ENCODE measurements around the gene CCDC157.

GRCh38 chr22:30421695-30422480, 65.1 kb downstream of the CCDC157 start:
- TF ChIP-seq ARID4B (CRISPR knock-in tag; IDR thresholded peaks at IDR 0.05) (no peak), CTCF (IDR thresholded peaks at IDR 0.05 in 2 of 3, conservative IDR thresholded peaks at IDR 0.05 in 1 of 3; ENCODE audit: insufficient read depth in 2 of 3, low read depth in 1 of 3, low read length in 3 of 3) (no peak; a peak in 1 of 6 replicates), SMC3 (conservative IDR thresholded peaks at IDR 0.05; ENCODE audit: insufficient read depth, low read depth, low read length) (no peak), SIX5 (IDR thresholded peaks at IDR 0.05; ENCODE audit: borderline replicate concordance in 1 of 2, insufficient read depth in 1 of 2, low read depth in 1 of 2, low read length in 2 of 2) (no peak), SIN3A (IDR thresholded peaks at IDR 0.05; ENCODE audit: borderline replicate concordance in 2 of 2, control insufficient read depth in 1 of 2, low read depth in 2 of 2, low read length in 2 of 2) (no peak; a peak in 1 of 4 replicates), RAD51 (IDR thresholded peaks at IDR 0.05; ENCODE audit: borderline replicate concordance, low read depth) (no peak), ZNF316 (IDR thresholded peaks at IDR 0.05) (no peak)
- TF ChIP-seq, protein P1, sequence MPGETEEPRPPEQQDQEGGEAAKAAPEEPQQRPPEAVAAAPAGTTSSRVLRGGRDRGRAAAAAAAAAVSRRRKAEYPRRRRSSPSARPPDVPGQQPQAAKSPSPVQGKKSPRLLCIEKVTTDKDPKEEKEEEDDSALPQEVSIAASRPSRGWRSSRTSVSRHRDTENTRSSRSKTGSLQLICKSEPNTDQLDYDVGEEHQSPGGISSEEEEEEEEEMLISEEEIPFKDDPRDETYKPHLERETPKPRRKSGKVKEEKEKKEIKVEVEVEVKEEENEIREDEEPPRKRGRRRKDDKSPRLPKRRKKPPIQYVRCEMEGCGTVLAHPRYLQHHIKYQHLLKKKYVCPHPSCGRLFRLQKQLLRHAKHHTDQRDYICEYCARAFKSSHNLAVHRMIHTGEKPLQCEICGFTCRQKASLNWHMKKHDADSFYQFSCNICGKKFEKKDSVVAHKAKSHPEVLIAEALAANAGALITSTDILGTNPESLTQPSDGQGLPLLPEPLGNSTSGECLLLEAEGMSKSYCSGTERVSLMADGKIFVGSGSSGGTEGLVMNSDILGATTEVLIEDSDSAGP (CRISPR knock-in tag; IDR thresholded peaks at IDR 0.05), result no peak
- TF ChIP-seq, protein P2, sequence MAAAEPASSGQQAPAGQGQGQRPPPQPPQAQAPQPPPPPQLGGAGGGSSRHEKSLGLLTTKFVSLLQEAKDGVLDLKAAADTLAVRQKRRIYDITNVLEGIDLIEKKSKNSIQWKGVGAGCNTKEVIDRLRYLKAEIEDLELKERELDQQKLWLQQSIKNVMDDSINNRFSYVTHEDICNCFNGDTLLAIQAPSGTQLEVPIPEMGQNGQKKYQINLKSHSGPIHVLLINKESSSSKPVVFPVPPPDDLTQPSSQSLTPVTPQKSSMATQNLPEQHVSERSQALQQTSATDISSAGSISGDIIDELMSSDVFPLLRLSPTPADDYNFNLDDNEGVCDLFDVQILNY (CRISPR knock-in tag; IDR thresholded peaks at IDR 0.05), result no peak
- TF ChIP-seq, protein P3, sequence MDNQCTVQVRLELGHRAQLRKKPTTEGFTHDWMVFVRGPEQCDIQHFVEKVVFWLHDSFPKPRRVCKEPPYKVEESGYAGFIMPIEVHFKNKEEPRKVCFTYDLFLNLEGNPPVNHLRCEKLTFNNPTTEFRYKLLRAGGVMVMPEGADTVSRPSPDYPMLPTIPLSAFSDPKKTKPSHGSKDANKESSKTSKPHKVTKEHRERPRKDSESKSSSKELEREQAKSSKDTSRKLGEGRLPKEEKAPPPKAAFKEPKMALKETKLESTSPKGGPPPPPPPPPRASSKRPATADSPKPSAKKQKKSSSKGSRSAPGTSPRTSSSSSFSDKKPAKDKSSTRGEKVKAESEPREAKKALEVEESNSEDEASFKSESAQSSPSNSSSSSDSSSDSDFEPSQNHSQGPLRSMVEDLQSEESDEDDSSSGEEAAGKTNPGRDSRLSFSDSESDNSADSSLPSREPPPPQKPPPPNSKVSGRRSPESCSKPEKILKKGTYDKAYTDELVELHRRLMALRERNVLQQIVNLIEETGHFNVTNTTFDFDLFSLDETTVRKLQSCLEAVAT (IDR thresholded peaks at IDR 0.05), result no peak
